GM19324 (cell line): ENCODE results near the gene VAMP8.
"Not testable (repeated sequence)": the region's sequence is repeated elsewhere in the genome, so short reads cannot be mapped to it uniquely, and the experiment has no call there.

ENCODE experiments used
- ATAC-seq: cut with Tn5 transposase; IDR thresholded peaks from one replicate; pipeline ENCODE4 v1.9.1; 2021; ENCODE audit warnings: mild to moderate bottlenecking, moderate library complexity; ENCODE audit not compliant: unreplicated experiment, low FRiP score

Gene VAMP8

DNA sequence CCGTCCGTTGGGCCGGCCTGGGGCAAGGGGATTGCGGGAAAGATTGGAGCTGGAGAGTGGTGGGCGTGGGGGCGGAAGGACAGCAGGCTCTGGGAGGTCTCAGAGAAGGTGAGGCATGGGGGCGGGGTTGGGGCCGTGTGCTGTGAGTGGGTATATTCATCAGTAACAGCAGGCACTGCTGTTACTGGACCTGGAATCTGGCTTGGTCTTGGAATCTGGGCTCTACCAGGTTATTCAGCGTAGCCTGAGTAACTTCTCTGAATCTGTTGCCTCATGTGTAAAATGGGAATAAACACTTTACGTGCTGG lies 18.6 kb downstream of the VAMP8 start:
- ATAC-seq = no peak

DNA sequence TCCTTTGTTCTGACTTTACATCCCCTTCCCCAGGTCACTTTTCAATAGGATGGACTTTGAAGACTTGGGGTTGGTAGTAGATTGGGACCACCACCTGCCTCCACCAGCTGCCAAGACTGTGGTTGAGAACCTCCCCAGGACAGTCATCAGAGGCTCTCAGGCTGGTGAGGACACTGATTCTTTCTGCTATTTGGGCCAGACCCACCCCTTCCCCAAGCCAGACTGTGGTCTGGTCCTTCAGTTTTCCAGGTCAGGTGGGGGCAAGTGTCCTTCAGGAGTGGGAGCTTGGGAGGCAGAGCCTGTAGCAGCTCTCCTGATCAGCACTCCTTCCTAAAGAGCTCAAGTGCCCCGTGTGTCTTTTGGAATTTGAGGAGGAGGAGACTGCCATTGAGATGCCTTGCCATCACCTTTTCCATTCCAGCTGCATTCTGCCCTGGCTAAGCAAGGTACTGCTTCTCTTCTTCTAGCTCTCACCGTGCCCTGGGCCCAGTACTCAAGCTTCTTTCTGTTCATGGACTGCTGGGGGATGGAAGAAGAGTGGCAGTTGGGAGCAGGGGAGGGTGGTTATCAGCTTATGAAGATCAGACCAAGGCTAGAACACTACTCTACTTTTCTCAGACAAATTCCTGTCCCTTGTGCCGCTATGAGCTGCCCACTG lies 19.2 kb downstream of the VAMP8 start:
- no peak for ATAC-seq

DNA sequence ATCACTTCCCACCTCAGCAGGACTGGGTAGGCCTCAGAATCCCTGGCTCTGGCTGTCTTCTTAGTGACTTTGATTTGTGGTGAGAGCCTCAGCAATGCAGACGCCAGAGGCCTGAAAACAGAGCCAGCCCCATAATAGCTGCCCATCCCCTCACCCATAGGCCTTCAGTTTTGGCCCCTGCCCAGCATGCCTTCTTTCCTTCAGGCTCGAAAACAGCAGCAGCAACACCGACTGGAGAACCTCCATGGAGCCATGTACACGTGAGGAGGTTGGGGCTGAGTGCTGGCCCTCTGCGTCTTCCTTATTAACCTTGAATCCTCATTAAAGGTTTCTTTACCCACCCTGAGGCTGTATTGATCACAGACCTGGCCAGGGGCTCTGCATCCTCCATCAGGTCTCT lies 19.9 kb downstream of the VAMP8 start:
- no peak for ATAC-seq

DNA sequence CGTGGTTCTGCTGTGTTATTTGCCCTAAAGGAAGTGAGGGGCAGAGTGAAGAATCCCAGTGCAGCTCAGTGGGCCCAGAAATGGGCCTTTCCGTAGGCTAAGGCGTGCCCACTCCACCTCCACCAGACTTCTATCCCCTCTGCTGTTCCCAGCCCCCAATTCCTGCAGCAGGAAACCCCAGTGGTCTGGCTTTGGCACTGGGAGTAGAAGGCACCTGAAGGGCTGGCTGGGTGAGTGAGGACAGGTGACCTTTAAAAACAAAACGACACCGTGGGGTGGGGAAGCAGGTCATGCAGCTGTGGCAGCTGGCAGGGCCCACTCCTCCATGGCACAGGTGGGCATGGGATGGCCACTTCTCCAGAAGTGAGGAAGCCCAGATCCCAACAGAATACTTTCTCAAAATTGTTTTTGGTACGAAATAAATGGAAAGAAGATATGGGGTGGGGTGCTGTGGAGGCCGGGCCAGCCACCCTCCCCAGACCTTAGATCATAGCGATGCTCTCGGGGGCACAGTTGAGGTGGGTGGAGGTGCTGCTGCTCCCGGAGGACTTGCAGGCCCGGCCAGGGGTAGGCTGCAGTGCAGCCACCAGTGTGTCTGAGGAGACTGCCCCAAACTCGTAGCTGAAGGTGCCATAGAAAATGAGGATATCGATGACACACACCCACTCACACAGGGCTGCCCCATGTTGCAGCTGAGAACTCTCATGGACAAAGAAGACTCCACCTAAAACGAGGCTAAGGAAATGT lies 21.4 kb downstream of the VAMP8 start:
- no peak for ATAC-seq

DNA sequence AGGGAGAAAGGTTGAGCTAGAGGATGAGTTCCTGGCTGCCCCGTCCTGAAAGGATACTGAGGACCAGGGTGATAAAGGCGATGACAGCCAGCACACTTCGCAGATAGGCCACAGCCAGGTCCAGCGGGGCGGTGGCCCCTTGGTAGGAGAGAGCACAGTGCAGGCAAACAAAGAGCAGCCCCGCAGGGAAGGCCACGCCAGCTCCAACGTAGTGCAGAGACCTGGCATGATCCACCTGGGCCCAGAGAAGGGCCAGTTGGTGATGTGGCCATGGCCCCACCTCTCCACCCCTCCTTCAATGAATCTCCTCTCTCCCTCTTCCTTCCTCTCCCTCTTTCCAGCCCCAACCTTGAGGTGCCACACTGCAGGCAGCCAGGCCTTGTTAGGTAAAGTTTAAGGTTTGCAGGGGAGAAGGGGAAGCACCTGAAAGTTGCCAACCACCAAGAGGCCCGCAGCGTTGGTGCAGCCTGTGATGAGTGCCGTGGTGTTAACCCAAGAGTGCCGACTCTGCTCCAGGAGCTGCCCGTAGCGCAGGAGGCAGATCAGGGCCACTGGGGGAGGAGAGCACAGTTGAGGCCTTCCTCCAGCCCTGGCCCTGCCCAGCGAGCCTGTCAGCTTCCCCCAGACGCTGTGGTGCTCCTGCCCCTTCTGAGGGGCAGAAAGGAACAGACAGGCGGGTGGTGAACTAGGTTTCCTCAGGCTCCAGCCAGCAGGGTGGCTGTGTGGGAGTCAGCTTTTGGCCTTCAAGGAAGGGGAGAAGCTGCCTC lies 22.3 kb downstream of the VAMP8 start:
- ATAC-seq = no peak

DNA sequence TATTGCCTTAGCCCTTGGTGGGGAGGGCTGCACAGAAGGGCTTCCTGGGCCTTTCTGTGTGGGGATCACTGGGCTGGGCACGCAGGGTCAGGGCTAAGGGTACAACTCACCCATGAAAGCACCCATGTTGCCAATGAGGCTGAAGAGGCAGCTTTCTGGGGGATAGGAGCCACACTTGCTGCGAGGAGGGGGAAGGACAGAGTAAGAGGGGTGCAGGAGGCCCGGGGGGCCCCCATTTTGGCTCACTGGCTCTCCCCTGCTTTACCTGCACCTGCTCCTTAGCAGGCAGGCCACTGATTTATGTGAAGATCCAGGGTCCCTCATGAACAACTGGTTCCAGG lies 22.8 kb downstream of the VAMP8 start:
- no peak for ATAC-seq

DNA sequence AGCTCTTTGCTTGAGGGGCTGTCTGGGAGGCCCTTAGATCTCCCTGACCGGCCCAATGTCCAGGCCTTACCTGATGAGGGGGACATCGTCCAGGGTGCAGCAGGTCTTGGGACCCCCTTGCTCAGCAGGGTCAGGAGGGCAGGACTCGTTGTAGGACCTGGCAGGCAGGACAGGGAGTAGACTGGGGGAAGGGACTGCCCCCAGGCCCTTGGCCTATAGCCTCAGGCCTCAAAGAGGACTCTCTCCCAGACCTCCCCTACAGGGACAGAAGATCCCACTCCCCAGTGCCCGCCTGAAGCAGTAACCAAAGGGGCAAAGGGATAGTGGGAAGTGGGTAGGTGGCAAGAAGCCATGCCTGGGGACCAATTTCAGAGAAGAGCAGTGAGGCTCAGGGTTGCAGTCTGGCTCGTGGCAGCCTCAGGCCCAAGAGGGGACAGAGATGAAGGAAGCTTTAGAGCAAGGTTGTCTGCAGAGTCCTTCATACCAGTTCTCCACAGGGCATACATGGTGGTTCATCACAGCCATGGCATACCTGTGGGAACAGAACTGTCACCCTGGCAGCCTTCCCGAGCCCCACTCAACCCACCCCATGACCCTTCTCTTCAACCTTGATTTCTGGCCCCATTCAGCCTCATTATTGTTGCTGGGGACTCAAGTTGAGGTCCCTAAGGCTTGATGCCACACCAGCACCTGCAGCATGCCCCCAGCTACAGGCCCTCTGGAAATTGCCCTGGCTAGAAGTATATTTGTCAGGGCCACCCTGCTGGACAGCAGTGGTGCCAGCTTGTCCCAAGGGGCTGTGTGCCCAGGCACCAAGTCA lies 23.8 kb downstream of the VAMP8 start:
- ATAC-seq = no peak

DNA sequence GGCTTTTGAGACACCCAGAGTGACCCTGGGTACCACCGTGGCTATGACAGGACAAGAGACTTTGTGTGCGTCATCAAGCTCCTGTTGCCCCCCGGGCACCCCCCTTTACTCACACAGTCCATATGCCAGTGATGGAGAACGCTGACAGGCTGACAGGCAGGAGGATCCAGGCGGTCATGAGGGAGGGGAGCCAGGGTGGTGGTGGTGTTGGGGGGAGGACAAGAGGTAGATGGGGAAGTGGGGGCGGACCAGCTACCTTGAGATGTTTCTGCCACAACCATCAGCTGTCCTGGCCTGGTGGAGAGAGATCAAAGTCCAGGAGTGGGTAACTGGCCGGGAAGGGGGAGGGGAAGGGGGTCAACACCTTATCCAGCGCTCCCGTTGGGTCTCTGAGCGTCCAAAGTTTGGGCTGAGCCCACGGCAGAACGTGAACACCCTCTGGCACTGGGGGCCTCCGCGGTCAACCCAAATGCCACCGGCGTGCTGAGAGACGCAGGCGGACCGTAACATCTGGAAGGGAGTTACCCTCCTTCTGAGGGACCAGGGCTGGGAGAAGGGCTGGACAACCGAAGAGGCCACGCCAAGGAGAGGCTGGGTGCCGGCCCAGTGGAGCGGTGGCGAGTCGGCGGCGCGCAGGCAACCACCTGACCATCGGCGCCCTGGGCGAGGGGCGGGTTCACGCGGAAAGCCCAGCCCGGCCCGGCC lies 24.5 kb downstream of the VAMP8 start:
- peak; percentile 63 for ATAC-seq

DNA sequence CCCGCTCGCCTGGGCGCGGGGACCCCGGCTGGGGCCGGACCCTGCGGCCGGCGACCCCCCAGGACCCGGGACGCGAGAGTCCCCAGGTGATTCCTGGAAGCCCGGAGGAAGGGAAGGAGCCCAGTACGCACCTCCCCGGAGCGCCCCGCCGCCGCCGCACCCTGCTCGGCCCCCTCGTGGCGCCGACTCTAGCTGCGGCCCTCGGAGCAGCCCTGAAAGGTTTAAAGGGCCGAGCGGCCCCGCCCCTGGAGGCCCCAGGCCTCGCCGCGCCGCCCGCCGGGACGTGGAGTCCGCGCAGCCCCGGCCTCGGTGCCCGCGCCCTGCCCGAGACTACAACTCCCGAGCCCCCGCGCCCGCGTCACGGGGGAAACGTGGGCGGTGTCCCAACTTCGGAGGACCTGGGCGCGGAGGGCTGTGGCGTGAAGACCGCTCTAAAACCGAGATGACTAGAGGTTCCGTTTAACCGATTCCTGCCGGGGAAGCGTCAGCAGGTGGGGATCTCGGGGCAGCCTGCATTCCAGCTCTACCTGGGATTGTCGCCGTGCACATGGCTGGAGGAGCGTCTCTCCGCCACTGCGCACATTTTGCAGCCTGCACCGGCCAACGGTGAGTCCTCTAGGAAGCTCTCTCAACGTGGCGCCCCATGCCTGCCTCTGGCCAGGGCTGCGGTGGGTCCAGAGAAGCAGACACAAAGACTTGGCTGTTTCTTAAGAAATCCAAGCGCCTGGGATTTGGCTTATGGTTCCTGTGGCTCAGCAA lies 25.3 kb downstream of the VAMP8 start, which contains the start of gene TMEM150A:
Gene TMEM150A (minus strand): TSS at position 223 of the 759 bp plus-strand sequence. CDS start 750 bp downstream, outside the sequence.
- ATAC-seq = peak; percentile 95

DNA sequence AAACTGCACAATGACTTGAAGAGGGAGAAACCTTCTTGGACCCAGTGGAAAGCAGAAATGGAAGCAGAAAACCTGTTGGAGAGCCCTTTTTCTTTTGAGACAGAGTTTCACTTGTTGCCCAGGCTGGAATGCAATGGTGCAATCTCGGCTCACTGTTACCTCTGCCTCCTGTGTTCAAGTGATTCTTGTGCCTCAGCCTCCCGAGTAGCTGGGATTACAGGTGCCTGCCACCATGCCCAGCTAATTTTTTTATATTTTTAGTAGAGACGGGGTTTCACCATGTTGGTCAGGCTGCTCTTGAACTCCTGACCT lies 26.7 kb downstream of the VAMP8 start:
- not testable (repeated sequence) for ATAC-seq

DNA sequence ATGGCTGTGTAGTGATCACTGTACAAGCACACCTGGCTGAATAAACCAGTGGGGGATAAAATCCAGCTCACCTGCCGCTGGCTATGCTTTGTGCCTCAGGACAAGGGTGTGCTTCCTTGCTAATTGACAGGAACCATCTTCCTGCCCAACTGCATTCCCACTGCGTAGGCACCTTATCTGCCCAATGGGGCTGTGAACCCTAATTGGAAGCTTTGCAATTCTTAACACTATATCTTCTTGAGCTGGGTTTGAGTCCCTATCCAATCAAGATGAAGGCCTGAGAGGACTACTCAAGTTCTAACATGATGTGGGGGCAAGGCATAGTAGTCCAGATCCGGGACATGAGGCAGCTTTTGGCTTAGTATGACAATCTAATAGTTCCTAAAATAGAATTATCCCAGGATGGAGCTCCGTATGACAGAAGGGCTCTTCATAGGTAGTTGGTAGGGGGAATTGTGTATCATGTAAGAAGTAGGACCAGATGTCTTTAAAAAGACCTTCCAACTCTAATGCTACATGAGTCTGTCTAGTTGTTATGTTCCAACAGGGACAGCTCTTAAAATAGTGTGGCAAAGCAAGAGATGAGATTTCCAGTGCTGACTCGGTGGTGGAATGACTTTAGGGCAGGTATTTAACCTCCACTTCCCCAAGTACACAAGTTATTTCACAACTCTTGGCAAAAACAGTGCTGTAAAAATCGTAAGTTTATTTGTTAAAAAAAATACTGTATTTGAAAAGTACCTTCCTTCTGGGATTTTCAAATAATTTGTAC lies 27.4 kb downstream of the VAMP8 start:
- ATAC-seq = no peak

DNA sequence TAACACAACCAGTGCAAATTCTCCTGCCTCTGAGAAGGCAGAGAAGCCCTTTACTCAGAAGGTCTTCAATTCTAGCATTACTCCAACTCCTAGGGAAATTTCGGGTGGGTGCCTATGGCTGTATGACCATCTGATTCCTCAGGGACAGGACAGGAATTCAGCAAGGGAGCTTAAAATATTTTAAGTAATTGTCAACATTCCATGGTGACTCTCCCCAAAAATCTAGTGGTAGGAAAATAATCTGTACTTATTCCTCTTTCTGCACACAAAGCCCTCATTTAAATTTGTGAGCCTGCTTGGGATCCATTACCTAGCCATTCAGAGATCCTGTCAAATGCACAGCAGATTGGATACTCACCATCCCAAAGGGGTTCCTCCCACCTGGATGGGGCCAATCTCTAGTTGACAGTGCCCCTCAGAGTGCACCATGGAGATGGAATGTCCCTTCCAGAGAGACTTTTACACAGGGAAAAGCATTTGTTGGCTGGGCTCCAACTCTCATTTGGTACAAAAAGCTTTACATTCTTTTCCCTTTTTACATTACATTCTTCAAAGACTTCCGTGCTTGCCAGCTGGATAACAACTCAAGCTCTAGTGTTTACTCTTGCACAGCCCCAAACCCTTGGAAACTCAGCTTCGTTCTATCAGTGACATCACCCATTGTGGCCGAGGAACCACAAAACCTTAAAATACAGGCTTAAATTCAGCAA lies 28.2 kb downstream of the VAMP8 start:
- no peak for ATAC-seq

DNA sequence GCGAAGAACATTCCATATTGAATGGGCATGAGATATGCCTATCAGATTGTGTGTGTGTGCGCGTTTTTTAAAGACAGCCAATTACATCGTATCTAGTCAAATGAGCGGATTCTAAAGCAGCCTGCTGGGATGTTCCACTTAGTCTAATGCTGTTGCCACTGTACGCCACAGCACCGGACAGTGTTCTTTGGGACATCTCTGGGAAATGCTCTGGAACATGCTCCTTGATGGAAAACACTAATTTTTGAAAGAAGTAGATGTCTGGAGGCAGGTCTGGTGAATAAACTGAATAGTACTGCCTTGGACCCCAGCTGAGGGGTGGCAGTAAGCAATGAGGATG lies 28.7 kb downstream of the VAMP8 start:
- no peak for ATAC-seq

DNA sequence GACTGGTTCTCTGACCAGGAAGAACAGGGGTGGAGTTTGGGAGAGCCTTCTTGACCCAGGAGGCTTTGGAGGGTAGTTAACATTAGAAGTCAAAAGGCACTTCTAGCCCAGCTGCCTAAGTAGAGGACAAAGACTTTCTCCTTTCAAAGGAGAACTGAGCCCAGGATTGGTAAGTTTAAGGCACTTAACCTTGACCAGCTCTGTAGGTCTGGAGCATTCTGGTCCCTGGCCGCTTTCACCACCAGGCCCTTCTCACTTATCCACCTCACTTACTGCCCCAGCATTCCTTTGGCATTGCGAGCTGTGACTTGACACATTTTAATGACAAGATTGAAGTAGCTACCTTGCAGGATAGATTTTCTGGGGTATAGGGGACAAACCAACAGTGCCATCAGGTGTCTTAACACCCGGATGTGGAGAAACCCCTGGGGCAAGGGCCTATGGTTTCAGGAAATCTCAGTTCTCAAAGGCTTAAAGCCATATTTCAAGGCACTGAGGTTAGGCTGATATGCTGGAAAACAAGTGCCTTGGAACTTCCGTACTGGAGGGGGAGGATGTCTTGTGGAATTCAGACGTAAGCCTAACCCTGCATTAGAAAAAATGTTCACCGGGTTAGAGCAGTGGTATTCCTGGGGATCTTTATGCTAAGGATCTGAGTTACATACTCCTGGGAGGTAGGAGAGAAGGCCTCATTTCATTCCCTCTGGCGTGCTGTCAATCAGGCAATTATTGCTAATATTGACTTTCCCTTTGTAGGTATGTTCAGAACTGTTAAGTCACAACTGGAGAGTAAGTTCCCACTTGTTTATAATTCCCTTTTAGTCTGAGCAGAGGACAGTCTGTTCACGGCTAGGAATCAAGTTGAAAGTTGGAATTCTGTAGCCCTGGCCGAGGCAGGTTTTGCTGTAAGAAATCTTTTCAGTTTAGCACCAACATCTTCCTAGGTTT lies 30.2 kb downstream of the VAMP8 start:
- no peak for ATAC-seq

DNA sequence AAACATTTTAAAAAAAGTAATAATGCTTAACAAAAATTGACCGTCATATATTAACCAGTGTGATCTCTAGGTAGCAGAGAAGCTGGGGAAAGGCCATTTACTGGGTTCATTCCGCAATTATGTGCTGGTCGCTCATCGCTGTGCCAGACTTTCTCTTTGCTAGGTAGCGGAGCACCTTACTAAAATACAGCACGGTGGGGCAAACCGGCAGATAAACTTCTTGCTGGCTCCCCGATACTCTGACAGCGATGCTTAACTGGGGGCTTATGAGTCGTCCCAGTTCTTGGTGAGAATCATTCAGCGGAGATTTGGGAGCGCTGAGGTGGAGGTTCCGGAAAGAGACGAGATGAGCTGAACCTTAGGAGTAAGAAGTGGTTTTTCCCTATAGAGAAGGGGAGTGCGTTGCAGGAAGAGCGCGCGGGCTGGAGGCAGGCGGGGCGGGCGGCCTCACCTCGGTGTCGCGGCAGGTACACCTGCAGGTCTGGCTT lies 33.9 kb downstream of the VAMP8 start:
- no peak for ATAC-seq

DNA sequence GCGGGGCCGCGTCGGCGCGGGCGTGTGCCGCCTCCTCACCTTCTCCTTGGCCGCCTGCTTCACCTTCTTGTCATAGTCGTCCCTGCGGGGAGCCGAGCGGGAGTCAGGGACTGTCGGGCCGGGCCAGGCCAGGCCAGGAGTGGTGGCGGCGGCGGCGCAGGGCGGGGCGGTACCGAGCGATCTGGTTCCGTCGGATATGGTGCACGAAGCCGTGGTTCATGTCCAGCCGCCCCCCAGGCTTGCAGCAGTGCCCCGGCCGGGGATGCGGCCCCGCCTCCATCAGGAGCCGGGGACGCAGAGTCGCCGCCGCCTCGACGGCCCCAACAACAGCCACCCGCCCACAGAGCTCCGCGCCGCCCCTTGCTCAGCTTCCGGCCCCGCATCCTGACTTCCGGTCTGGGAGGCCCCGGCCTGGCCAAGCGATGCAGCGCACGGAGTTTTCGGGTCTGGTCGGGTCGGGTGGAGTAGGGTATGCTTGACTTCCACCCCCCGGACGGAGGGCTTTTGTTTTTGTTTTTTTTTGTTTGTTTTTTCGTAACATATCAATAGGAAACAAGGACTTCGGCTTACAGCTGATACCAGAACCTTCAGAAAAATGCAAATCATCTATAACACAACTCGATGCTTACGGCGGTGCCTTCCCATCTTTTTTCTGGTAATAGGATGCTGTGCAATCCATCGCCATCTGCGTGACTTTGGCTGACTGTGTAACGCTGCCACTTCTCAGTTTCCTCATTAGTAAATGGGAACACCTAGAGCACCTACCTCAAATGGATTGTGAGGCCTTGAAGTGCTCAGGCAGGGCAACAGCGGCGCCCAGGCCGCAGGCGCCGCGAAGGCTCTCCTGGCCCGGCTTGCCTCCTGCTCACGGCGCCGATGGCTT lies 34.6 kb downstream of the VAMP8 start, which contains the start of gene C2orf68:
Gene C2orf68 (minus strand): TSS at position 362 of the 883 bp plus-strand sequence. CDS start 82 bp downstream, at position 280.
- peak; percentile 83 for ATAC-seq
